Nephron progenitor cell (in vitro differentiated cells): ENCODE data around the gene FSD1L.

Experiments used
- DNase-seq: peaks from one replicate; pipeline ENCODE4 v3.0.0; 2021
- H3K27ac Mint-ChIP-seq: 2 replicates; pipeline ENCODE4 v1.8.0; 2021; ENCODE audit warnings: mild to moderate bottlenecking, moderate library complexity, mixed read lengths
- H3K27me3 Mint-ChIP-seq: 2 replicates; pipeline ENCODE4 v1.8.0; 2021; ENCODE audit warnings: mild to moderate bottlenecking, low read depth, mixed read lengths; ENCODE audit not compliant: poor library complexity
- H3K36me3 Mint-ChIP-seq: 2 replicates; pipeline ENCODE4 v1.8.0; 2021; ENCODE audit warnings: low read depth, mixed read lengths
- H3K4me1 Mint-ChIP-seq: 2 replicates; pipeline ENCODE4 v1.8.0; 2021; ENCODE audit warnings: mixed read lengths
- H3K4me3 Mint-ChIP-seq: 2 replicates; pipeline ENCODE4 v1.8.0; 2021; ENCODE audit warnings: mild to moderate bottlenecking, moderate library complexity, mixed read lengths
- H3K9me3 Mint-ChIP-seq: 2 replicates; pipeline ENCODE4 v1.8.0; 2021; ENCODE audit warnings: mild to moderate bottlenecking, moderate library complexity, mixed read lengths
- TF ChIP-seq, protein P1 (sequence below): fragments of 200-600 bp; sonication (generic); IDR thresholded peaks from 2 replicates; pipeline ENCODE4 v1.5.0; 2021; ENCODE audit warnings: antibody characterized with exemption

The FSD1L gene

DNA sequence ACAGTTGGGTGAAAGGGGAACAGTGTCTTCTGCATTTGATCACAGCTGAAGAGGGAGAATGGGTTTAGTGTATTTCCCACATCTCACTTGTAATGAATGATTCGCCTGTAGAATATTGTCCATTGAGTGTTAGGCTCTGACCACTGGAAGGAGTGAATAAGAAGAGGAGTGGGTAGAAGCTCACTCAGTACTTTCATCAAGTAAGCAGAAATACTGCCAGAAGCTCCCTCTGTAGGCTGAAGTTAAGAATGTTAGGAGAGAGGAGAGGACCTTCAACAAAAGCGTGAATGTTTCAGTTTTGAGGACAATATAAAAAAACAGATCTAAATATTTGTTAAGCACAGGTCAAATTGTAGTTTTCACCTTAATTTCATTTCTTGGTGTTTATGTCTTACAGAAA, 27.5 kb downstream of the FSD1L start:
- H3K27ac Mint-ChIP-seq: no peak overlapping the region
- no peaks in the 10 kb centered on the region for H3K9me3 Mint-ChIP-seq
- no peak overlapping the region for H3K4me3 Mint-ChIP-seq
- TF ChIP-seq, protein P1, sequence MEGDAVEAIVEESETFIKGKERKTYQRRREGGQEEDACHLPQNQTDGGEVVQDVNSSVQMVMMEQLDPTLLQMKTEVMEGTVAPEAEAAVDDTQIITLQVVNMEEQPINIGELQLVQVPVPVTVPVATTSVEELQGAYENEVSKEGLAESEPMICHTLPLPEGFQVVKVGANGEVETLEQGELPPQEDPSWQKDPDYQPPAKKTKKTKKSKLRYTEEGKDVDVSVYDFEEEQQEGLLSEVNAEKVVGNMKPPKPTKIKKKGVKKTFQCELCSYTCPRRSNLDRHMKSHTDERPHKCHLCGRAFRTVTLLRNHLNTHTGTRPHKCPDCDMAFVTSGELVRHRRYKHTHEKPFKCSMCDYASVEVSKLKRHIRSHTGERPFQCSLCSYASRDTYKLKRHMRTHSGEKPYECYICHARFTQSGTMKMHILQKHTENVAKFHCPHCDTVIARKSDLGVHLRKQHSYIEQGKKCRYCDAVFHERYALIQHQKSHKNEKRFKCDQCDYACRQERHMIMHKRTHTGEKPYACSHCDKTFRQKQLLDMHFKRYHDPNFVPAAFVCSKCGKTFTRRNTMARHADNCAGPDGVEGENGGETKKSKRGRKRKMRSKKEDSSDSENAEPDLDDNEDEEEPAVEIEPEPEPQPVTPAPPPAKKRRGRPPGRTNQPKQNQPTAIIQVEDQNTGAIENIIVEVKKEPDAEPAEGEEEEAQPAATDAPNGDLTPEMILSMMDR: peak; percentile 29
- H3K4me1 Mint-ChIP-seq: no peaks in the 10 kb centered on the region
- H3K36me3 Mint-ChIP-seq: peaks cover 15% of the 10 kb centered on the region
- DNase-seq: no peak
- H3K27me3 Mint-ChIP-seq: no peaks in the 10 kb centered on the region

DNA sequence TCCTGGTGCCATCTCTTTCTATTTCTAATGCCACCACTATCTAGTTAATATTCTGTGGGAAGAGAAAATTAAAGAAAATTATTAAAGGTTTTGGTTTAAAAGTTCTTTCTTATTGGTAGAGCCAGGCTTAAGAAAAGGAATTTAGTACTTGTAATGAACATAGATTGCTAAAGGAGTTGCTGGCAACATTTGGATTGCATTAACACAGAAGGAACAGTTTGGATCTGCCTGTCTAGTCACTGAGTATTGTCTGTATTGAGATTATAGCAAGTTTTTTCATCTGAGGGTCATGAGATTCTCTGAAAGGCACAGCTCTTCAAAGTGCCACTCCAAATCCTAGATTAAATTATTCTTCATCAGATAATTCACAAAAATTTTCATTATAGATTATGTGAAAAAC, 32.0 kb downstream of the FSD1L start:
- Mint-ChIP-seq H3K27ac (peak overlapping the region; percentile 14), H3K4me1 (no peaks in the 10 kb centered on the region), H3K27me3 (peaks cover 4% of the 10 kb centered on the region), H3K36me3 (peaks cover 15% of the 10 kb centered on the region), H3K9me3 (no peaks in the 10 kb centered on the region), H3K4me3 (no peak overlapping the region)
- DNase-seq: no peak
- TF ChIP-seq, protein P1: no peak

- Mint-ChIP-seq H3K27ac (no peak overlapping the region), H3K4me3 (no peak overlapping the region), H3K27me3 (peaks cover 4% of the 10 kb centered on the region), H3K4me1 (no peaks in the 10 kb centered on the region), H3K9me3 (peaks cover 3% of the 10 kb centered on the region), H3K36me3 (peaks cover 36% of the 10 kb centered on the region)
- no peak for DNase-seq
- TF ChIP-seq, protein P1: no peak
These were observed 35.8 kb downstream of the FSD1L start for GRCh38 chr9:105483618-105484017.

DNA sequence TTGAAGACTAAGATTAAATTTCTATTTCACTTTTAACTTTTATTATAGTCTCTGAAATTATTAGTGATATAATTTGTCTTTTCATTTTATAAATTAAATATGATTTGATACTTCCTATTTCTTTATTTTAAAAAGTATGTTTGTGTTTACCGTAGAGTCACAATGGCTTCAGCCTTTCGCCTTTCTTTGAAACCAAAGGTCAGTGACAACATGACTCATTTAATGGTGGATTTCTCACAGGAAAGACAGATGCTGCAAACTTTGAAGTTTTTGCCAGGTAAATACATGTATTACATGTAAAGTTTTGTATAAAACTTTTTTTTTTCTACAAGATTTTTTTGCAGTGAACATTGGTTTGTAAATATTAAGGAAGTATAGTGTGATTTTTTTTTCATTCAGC, 36.4 kb downstream of the FSD1L start:
- DNase-seq: no peak
- H3K4me3 Mint-ChIP-seq: no peak overlapping the region
- H3K36me3 Mint-ChIP-seq: peaks cover 42% of the 10 kb centered on the region
- TF ChIP-seq, protein P1: no peak
- peaks cover 4% of the 10 kb centered on the region for H3K27me3 Mint-ChIP-seq
- no peaks in the 10 kb centered on the region for H3K4me1 Mint-ChIP-seq
- H3K27ac Mint-ChIP-seq: no peak overlapping the region
- H3K9me3 Mint-ChIP-seq: peaks cover 9% of the 10 kb centered on the region

GRCh38 chr9:105485131-105485530, 37.3 kb downstream of the FSD1L start:
- Mint-ChIP-seq H3K4me1 (no peaks in the 10 kb centered on the region), H3K9me3 (peaks cover 14% of the 10 kb centered on the region), H3K27ac (no peak overlapping the region), H3K4me3 (no peak overlapping the region), H3K27me3 (peaks cover 4% of the 10 kb centered on the region), H3K36me3 (peaks cover 48% of the 10 kb centered on the region)
- TF ChIP-seq, protein P1: no peak
- no peak for DNase-seq

- DNase-seq: no peak
- H3K4me1 Mint-ChIP-seq: no peaks in the 10 kb centered on the region
- H3K36me3 Mint-ChIP-seq: peaks cover 74% of the 10 kb centered on the region
- peaks cover 48% of the 10 kb centered on the region for H3K9me3 Mint-ChIP-seq
- H3K27ac Mint-ChIP-seq: no peak overlapping the region
- TF ChIP-seq, protein P1: no peak
- no peaks in the 10 kb centered on the region for H3K27me3 Mint-ChIP-seq
- H3K4me3 Mint-ChIP-seq: no peak overlapping the region
These were observed 49.0 kb downstream of the FSD1L start for GRCh38 chr9:105496826-105497225.
